ENCODE data around the gene PSMB7.

DNA sequence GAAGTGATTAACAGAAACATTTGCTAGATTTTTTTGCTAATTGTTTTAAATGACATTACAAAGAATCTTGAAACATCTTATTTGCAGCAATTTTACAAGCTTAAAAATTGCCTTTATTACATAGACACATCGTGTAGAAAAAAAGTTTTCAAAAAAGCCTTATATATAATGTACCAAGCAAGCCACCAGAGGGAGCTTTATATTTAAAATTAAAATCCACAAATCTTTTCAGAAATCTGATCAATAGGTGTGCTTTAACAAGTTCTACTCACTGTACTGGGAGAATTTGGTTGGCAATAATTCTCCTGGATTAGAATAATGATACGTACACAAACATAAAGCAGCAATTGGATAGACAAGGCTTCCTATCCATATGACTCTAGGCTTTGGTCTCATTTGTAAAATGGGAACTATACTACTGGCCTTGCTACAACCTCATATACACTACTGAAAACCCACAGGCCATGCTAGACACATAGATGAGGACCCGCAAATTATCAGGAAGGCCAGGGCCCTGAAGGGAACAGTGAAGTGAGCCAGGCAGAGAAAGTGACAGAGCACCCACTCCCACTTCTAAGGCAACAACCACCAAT lies 4.8 kb downstream of the PSMB7 start:
- TF ChIP-seq, protein P1, sequence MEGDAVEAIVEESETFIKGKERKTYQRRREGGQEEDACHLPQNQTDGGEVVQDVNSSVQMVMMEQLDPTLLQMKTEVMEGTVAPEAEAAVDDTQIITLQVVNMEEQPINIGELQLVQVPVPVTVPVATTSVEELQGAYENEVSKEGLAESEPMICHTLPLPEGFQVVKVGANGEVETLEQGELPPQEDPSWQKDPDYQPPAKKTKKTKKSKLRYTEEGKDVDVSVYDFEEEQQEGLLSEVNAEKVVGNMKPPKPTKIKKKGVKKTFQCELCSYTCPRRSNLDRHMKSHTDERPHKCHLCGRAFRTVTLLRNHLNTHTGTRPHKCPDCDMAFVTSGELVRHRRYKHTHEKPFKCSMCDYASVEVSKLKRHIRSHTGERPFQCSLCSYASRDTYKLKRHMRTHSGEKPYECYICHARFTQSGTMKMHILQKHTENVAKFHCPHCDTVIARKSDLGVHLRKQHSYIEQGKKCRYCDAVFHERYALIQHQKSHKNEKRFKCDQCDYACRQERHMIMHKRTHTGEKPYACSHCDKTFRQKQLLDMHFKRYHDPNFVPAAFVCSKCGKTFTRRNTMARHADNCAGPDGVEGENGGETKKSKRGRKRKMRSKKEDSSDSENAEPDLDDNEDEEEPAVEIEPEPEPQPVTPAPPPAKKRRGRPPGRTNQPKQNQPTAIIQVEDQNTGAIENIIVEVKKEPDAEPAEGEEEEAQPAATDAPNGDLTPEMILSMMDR (IDR thresholded peaks at IDR 0.05): peak; percentile 55
- TF ChIP-seq EZH2 (IDR thresholded peaks at IDR 0.05; ENCODE audit: borderline replicate concordance, insufficient read depth, low read depth, low read length, poor library complexity, severe bottlenecking): no peak

Data from B cell (primary cell).